Fibroblast of lung (primary cell): ENCODE data around the gene SPEF2. TPM values are rescaled to one million over a fixed set of nuclear protein-coding genes. Genes with fewer than 3 reads are reported as not detected.

Experiments used
- DNase-seq, 2 donors: peaks; one replicate each; pipeline versions ENCODE4 v3.0.0 to v3.0.0-alpha.2; 2010; ENCODE audit warnings: low read depth in 2 of 2
- H2AFZ ChIP-seq: 2 replicates; pipeline ENCODE4 v1.5.1; 2012; ENCODE audit warnings: low read length, control low read depth, inconsistent platforms
- H3K27ac ChIP-seq: 2 replicates; pipeline ENCODE4 v1.5.1; 2011; ENCODE audit warnings: low read length, control low read depth; ENCODE audit not compliant: insufficient read depth
- H3K27me3 ChIP-seq: 2 replicates; pipeline ENCODE4 v1.5.1; 2011; ENCODE audit warnings: mild to moderate bottlenecking, low read length; ENCODE audit not compliant: control insufficient read depth, insufficient read depth
- H3K36me3 ChIP-seq: 2 replicates; pipeline ENCODE4 v1.5.1; 2011; ENCODE audit warnings: low read length; ENCODE audit not compliant: control insufficient read depth, insufficient read depth
- H3K4me1 ChIP-seq: 2 replicates; pipeline ENCODE4 v1.5.1; 2011; ENCODE audit warnings: low read length; ENCODE audit not compliant: control insufficient read depth, insufficient read depth; ENCODE audit errors: extremely low read depth
- H3K4me2 ChIP-seq: 2 replicates; pipeline ENCODE4 v1.5.1; 2011; ENCODE audit warnings: low read length, control low read depth; ENCODE audit not compliant: insufficient read depth; ENCODE audit errors: extremely low read depth
- H3K4me3 ChIP-seq, 4 experiments: fragments of 200-600 bp in 1 of 4; sonication (generic) in 1 of 4; replicated peaks in 1 of 4; 2 replicates each; pipeline ENCODE4 v1.5.1; 2011 to 2016; ENCODE audit warnings: low read length in 4 of 4, low read depth in 3 of 4, mild to moderate bottlenecking in 3 of 4, control low read depth in 2 of 4, inconsistent platforms in 1 of 4, mixed read lengths in 1 of 4; ENCODE audit not compliant: insufficient read depth in 1 of 4; ENCODE audit errors: control extremely low read depth in 1 of 4
- H3K79me2 ChIP-seq: 2 replicates; pipeline ENCODE4 v1.5.1; 2012; ENCODE audit warnings: mild to moderate bottlenecking, low read length, inconsistent platforms; ENCODE audit not compliant: control insufficient read depth, insufficient read depth
- H3K9ac ChIP-seq: 2 replicates; pipeline ENCODE4 v1.5.1; 2011; ENCODE audit warnings: mild to moderate bottlenecking, low read length, control low read depth; ENCODE audit not compliant: insufficient read depth
- H3K9me3 ChIP-seq: 2 replicates; pipeline ENCODE4 v1.5.1; 2012; ENCODE audit warnings: low read depth, low read length; ENCODE audit not compliant: control insufficient read depth, insufficient read depth
- H4K20me1 ChIP-seq: 2 replicates; pipeline ENCODE4 v1.5.1; 2011; ENCODE audit warnings: low read length; ENCODE audit not compliant: control insufficient read depth, insufficient read depth; ENCODE audit errors: extremely low read depth
- EZH2 ChIP-seq: IDR thresholded peaks from 2 replicates; pipeline ENCODE4 v1.5.1; 2012; ENCODE audit warnings: low read length, control low read depth, mild to moderate bottlenecking; ENCODE audit errors: missing control alignments
- polyA plus RNA-seq, 2 donors: library from polyadenylated mRNA; depleted of rRNA in 1 of 2; stranded (reverse) in 1 of 2; unstranded in 1 of 2; fragments of >200 nt; gene quantifications; 2 replicates each; pipeline ENCODE4 v1.2.1, GENCODE V29; 2011 to 2012; ENCODE audit warnings: missing spikeins in 1 of 2
- total RNA-seq: library from RNA; depleted of rRNA; stranded (reverse); fragments of >200 nt; gene quantifications from 2 replicates; pipeline ENCODE4 v1.2.1, GENCODE V29; 2014
- TF ChIP-seq, protein P1 (sequence below), 2 donors: IDR thresholded peaks in 1 of 2; conservative IDR thresholded peaks in 1 of 2; 1 replicate in 1 of 2; 2 replicates in 1 of 2; pipeline ENCODE4 v1.5.1; 2011 to 2012; ENCODE audit warnings: low read length in 2 of 2, control low read depth in 1 of 2, inconsistent platforms in 1 of 2, low read depth in 1 of 2, mild to moderate bottlenecking in 1 of 2

The SPEF2 gene
- total and polyA plus RNA-seq, 2 donors (not counting 1 experiment from before 2014, with no cell fraction given): 5.2 to 5.9 TPM

DNA sequence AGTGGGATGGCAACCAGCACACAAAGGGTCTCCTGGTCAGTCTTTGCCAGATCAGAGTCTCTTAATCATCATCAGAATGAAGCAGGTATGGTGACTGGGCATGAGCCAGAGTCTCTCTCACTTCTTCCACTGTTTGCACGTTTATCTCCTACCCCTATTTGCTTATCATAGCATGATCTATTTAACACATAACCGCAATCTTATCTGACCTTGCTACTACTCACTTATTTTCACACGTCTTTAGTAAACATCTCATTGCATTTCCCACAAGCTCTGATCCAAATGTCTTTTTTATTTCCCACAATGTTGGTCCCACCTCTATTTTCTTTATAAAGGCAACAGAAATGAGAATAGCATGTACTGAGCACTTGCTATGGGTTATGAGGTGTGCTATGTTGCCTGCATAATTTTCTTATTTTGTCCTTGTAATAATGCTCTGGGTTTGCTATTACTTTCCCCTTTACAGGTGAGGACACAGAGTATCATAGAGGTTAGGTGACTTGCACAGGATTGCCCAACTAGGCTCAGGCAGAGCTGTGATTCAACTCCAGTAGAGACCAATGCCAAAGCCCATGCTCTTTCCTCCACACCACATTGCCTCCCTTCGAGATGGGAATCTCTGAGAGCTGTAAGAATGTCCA is 199.3 kb downstream of the SPEF2 start:
- Histone ChIP-seq H3K27me3 (no peaks in the 10 kb centered on the region), H3K4me2 (no peak overlapping the region), H3K27ac (no peak overlapping the region), H3K79me2 (no peaks in the 10 kb centered on the region), H2AFZ (no peak overlapping the region), H3K4me3 (no peak overlapping the region), H3K4me1 (no peaks in the 10 kb centered on the region), H3K36me3 (no peaks in the 10 kb centered on the region), H3K9ac (no peak overlapping the region), H4K20me1 (no peaks in the 10 kb centered on the region), H3K9me3 (no peaks in the 10 kb centered on the region)
- TF ChIP-seq, protein P1, sequence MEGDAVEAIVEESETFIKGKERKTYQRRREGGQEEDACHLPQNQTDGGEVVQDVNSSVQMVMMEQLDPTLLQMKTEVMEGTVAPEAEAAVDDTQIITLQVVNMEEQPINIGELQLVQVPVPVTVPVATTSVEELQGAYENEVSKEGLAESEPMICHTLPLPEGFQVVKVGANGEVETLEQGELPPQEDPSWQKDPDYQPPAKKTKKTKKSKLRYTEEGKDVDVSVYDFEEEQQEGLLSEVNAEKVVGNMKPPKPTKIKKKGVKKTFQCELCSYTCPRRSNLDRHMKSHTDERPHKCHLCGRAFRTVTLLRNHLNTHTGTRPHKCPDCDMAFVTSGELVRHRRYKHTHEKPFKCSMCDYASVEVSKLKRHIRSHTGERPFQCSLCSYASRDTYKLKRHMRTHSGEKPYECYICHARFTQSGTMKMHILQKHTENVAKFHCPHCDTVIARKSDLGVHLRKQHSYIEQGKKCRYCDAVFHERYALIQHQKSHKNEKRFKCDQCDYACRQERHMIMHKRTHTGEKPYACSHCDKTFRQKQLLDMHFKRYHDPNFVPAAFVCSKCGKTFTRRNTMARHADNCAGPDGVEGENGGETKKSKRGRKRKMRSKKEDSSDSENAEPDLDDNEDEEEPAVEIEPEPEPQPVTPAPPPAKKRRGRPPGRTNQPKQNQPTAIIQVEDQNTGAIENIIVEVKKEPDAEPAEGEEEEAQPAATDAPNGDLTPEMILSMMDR (conservative IDR thresholded peaks at IDR 0.05 in 1 of 2, IDR thresholded peaks at IDR 0.05 in 1 of 2; ENCODE audit: low read depth in 1 of 2, low read length in 2 of 2): no peak
- TF ChIP-seq EZH2: no peak
- DNase-seq: no peak

GRCh38 chr5:35819026-35819425 is 201.4 kb downstream of the SPEF2 start:
- Histone ChIP-seq H3K4me1 (no peaks in the 10 kb centered on the region), H3K9me3 (no peaks in the 10 kb centered on the region), H3K27me3 (no peaks in the 10 kb centered on the region), H3K36me3 (no peaks in the 10 kb centered on the region), H2AFZ (no peak overlapping the region), H3K27ac (no peak overlapping the region), H3K9ac (no peak overlapping the region), H3K4me2 (no peak overlapping the region), H3K4me3 (no peak overlapping the region), H4K20me1 (no peaks in the 10 kb centered on the region), H3K79me2 (no peaks in the 10 kb centered on the region)
- no peak for TF ChIP-seq EZH2
- TF ChIP-seq, protein P1 (conservative IDR thresholded peaks at IDR 0.05 in 1 of 2, IDR thresholded peaks at IDR 0.05 in 1 of 2; ENCODE audit: low read depth in 1 of 2, low read length in 2 of 2): no peak
- DNase-seq: no peak

DNA sequence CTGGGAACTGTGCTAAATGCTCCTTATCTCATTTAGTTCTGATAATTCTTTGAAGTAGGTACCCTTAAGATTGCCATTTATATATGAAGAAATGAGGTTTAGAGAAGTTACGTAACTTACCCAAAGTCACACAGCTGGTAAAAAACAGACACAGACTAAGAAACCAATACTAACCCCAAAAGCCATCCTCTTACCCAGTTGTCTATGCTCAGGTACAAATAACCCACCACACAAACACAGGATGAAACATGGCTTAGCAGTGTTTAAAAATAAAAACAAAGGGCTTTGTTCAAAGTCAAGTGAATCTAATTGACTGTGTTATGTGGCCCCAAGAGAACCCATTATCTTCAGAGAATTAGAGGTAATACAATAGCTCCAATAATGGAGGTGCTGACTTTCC is 202.0 kb downstream of the SPEF2 start:
- H3K4me2 ChIP-seq: no peak overlapping the region
- no peaks in the 10 kb centered on the region for H3K36me3 ChIP-seq
- H3K9ac ChIP-seq: no peak overlapping the region
- TF ChIP-seq EZH2: no peak
- TF ChIP-seq, protein P1 (conservative IDR thresholded peaks at IDR 0.05 in 1 of 2, IDR thresholded peaks at IDR 0.05 in 1 of 2; ENCODE audit: low read depth in 1 of 2, low read length in 2 of 2): no peak
- no peak overlapping the region for H3K4me3 ChIP-seq
- no peaks in the 10 kb centered on the region for H4K20me1 ChIP-seq
- no peak for DNase-seq
- H3K27me3 ChIP-seq: no peaks in the 10 kb centered on the region
- no peaks in the 10 kb centered on the region for H3K9me3 ChIP-seq
- H3K4me1 ChIP-seq: no peaks in the 10 kb centered on the region
- H2AFZ ChIP-seq: no peak overlapping the region
- no peaks in the 10 kb centered on the region for H3K79me2 ChIP-seq
- H3K27ac ChIP-seq: no peak overlapping the region
